HS-27A (cell line): ENCODE data around the gene GNA12.
"Not testable (repeated sequence)": the region's sequence is repeated elsewhere in the genome, so short reads cannot be mapped to it uniquely, and the experiment has no call there.

Experiments
- DNase-seq: peaks from one replicate; pipeline ENCODE4 v3.0.0-alpha.2; 2012; ENCODE audit warnings: low read depth, missing footprints

GNA12 gene

DNA sequence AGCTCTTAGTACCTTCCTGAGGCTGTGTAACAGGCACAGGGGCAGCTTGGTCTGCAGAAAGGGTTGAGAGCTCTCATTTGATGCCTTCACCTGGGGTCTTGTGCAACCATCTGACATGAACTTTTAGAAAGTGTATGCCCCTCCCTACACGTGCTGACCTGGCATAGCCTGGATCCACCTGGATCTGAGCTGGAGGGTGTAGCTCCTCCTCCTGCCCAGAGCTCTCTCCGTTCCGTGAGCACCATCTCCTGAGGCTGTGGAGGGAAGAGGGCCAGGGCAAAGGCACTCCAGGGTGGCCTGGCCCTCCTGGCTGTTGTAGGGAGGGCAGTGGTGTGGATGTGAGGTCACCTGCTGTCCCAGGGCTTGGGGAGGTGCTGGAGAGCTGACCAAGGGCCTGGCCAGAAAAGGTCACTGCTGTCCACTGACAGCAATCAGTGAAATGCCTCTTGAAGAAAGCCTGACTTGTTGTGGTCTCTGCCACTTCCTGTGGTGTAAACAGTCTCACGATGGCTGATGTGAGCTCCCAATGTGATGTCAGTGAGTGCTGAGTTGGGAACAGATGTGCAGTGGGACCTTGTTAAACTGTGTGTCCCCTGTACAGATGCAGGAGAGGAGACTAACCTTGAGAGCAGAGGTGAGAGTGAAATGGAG, 133.1 kb downstream of the GNA12 start:
- no peak for DNase-seq

DNA sequence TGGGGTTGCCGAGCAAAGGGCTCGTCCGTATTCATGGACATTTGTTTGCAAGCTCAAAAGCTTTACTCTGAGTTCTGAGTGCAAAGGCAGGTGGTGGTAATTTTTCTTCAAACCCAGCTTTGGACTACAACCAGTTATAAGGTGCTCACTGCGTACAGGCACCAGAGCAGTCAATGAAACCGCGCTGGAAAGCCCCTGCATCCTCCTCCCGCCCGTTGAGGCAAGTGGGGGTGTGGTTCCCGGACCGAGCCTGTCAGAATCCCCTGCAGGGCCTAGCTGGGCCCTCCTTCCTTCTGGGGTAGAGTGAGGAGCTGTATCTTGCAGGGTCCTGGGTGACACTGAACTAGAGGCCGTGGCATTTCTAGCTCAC, 133.8 kb downstream of the GNA12 start:
- DNase-seq: no peak

DNA sequence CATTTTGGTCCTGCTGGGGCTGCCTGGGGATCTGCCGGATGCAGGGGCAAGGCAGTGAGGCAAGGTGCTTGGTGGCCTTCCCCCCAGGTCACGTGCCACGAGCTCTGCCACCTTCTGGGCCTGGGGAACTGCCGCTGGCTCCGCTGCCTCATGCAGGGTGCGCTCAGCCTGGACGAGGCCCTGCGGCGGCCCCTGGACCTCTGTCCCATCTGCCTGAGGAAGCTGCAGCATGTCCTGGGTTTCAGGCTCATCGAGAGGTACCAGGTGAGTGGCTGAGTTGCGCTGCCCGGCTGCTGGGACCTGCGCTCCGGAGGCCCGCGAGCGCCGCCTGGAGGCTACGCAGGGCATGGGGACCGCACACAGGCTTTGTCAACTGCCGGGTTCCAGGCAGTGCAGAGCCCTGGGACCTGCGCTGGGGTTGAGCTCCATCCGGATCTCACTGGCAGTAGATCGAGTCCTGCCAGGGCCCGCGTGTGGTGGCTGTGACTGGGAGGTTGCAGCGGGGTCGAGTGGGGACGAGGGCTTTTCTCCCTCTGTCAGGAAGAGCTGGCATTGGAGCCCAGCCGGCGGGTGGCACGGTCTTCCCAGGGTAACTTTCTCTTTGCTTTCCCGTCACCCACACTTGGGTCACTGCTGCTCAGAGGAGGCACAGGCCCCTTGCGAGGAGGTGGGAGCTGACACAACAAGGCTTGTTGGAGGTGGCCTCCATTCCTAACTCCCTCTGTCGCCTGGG, 134.4 kb downstream of the GNA12 start:
- no peak for DNase-seq

DNA sequence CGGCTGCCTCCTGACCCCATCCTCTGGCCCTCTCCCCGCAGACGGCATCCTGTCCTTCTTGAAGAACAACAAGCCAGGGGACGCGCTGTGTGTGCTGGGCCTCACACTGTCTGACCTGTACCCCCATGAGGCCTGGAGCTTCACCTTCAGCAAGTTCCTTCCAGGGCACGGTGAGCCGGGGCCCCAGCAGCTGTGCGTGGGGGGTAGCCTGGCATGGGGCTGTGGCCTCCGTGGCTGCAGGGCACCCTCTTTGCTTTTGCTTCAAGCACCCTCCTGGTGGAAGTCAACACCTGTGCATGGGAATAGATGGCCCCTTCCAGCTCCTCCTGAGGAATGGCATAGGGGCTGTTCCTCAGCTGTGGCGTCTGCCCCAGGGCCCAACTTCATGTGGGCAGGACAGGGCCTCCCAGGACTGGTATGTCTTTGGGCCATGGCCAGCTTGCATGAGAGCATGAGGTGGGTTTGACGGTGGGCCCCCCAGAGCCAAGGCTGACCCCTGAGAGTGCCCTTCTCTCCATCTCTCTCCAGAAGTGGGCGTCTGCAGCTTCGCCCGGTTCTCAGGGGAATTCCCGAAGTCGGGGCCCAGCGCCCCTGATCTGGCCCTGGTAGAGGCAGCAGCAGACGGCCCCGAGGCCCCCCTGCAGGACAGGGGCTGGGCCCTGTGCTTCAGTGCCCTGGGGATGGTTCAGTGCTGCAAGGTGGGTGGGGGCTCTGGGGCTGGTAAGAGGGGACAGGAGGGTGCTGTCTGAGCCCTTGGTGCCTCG, 135.4 kb downstream of the GNA12 start:
- no peak for DNase-seq

DNA sequence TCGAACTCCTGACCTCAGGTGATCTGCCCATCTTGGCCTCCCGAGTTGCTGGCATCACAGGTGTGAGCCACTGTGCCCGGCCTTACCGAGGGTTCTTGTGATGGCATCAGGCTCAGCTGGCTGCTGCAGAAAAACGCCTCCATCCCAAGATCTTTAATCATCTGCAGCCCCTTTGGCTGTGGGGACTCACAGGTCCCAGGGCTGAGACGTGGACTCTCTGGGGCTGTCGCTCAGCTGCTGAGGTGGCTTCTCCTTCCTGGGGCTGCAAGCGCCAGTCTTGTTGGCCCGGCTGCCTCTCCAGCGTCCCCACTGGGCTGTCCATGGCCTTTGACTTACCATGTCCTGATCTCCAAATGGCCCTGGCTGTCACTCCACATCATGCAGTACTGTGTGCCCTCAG, 136.1 kb downstream of the GNA12 start:
- DNase-seq: no peak

DNA sequence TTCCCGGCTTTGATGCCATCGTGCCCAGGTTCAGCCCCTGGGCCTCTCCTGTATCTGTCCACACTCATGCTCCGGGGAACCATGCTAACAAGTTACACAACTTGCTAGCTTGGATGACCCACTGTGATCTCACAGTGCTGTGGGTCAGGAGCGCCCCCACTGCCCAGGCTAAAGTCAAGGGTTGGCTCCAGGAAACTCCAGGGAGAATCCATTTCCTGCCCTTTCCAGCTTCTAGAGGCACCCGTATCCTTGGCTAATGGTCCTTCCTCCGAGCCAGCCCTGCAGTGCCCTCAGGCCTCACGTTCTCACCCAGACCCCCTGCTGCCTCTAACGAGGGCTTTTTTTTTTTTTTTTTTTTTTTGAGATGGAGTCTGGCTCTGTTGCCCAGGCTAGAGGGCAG, 136.6 kb downstream of the GNA12 start:
- no peak for DNase-seq

DNA sequence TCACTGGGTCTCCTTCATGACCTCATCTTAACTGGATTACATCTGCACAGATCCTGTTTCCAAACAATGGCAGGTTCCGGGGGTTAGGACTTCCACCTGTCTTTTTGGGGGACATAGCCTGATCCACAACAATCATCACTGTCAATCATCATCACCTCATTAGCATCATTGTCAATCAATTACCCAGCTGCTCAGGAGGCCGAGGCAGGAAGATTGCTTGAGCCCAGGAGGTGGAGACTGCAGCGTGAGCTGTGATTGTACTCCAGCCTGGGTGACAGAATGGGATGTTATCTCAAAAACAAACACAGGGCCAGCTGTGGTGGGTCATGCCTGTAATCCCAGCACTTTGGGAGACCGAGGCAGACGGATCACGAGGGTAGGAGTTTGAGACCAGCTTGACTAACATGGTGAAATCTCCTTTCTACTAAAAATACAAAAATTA, 137.4 kb downstream of the GNA12 start:
- DNase-seq: no peak

DNA sequence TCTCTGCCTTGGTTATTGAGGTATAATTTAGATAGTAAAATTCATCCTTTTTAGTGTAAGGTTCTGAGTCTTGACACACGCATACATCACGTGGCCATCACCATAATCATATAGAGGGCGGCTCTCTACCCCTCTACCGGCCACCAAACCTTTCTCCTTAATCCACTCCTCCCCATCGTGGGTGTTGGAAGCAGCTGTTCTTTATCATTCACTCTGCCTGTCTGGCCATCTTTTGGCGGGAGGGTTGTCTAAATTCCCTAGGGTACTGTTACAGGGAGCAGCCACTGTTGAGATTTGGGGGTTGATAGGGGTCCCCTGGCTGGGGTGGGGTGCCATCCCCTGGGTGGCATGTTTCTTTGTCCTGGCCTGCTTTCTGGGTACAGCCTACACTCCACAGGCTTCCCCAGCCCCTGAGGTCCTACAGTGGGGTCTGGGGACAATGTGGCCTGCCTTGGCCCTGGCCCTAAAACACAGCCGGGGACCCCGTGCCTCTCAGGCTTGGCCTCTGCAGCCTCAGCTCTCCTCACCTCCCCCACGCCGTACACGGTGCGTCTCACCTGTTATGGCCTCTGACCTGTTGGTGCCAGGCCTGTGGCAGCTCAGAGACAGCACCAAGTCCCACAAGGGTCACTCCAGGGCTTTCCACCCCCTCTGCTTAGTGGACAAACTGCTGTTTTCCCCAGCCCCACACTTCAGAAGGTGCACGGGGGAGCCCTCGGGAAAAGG, 138.6 kb downstream of the GNA12 start:
- no peak for DNase-seq

DNA sequence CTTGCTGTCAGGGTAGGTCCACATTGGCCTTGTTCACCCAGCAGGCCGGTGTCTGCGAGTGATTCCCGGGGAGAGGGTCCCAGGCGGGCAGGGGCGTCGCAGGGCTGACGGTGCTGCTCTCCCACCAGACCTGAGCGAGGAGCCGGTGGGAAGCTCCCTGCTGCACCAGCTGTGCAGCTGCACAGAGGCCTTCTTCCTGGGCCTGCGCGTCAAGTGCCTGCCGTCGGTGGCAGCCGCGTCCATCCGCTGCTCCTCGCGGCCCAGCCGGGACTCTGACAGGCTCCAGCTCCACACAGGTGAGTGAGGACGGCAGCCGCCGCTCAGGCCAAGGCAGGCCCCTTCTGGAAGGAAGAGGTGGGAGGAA, 141.5 kb downstream of the GNA12 start:
- DNase-seq: no peak

DNA sequence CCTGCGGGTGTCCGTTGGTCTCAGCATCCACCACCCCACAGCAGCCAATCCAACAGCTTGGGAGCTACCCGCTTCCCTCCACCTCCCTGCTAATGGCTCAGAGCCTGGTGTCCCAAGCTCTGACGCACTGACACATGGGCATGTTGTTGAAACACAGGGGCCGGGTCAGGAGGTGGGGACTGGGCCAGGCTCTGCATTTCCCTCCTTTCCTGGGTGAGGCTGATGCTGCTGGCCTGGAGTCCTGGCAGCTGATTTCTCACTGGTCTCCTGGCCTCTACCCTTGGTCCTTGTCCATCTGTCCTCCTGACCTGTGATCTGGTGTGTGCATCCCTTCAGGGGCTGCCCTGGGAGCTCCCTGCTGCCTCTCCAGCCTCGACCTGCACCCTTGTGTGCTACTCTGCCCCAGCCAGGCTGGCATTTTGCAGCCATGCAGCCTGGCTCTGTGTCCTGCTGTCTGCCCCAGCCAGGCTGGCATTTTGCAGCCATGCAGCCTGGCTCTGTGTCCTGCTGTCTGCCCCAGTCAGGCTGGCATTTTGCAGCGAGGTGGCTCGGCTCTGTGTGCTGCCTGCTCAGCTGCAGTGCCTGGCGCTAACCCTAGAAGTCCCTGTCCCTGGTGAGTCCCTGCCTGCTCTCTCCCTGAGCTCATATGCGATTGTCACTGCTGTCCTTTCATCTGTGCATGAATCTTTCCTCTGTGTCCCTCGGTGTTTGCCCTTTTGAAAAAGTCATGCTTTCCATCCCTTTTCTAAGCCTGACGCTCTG, 142.1 kb downstream of the GNA12 start:
- no peak for DNase-seq

DNA sequence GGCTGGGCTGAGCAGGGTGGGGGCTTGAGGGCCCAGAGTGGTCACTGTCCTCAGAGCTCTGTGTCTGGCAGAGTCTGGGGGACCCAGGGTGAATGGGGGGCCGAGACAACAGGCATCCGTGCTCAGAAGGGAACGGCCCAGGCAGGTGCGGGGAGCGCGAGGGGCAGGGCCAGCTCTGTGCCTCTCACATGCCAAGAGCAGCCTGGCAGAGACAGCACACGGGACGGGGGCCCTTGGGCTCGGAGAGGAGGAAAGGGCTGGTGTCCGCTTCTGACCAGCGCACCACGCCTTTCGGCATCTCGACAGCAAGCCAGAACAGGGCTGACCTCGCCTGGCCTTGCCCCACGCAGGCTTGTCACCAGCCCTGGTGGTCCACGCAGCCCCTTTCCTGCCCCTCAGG, 142.7 kb downstream of the GNA12 start:
- no peak for DNase-seq

DNA sequence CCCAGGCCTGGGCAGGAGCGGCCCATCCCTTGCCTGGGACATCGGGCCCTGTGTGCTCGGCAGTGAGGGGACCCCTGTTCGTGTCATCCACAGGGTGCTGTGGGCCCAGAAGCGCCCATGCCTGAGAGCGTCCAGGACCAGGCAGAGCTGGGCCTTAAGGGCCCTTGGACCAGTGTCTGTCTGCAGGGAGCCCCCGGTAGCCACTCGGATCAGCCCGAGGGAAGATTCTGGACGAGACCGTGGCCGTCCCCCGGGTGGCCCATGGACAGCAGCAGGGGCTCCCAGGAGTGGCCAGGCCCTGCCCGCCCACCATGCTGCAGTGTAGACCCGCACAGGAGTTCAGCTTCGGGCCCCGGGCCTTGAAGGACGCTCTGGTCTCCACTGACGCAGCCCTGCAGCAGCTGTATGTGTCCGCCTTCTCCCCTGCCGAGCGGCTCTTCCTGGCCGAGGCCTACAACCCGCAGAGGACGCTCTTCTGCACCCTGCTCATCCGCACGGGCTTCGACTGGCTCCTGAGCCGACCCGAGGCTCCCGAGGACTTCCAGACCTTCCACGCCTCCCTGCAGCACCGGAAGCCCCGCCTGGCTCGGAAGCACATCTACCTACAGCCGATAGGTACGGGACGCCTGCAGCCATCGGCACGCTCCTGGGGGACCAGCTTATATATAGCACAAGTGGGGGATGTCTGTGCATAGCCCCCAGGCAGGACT, 143.8 kb downstream of the GNA12 start:
- no peak for DNase-seq

DNA sequence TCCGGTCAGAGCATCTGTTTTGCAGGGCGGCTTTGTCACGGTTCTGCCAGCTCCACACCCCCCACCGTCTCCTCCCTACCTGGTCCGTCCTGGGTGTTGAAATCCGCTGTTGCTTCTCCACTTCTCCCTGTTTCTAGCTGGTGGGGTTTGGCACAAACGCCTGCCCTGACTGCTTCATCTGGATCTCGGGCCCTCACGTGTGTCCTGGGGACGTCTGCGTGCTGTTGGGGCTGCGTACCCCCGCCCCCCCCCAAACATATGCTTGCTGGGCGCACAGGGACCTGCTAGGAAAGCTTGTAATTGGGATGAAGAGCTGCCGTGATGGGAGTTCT, 144.9 kb downstream of the GNA12 start:
- DNase-seq: no peak

DNA sequence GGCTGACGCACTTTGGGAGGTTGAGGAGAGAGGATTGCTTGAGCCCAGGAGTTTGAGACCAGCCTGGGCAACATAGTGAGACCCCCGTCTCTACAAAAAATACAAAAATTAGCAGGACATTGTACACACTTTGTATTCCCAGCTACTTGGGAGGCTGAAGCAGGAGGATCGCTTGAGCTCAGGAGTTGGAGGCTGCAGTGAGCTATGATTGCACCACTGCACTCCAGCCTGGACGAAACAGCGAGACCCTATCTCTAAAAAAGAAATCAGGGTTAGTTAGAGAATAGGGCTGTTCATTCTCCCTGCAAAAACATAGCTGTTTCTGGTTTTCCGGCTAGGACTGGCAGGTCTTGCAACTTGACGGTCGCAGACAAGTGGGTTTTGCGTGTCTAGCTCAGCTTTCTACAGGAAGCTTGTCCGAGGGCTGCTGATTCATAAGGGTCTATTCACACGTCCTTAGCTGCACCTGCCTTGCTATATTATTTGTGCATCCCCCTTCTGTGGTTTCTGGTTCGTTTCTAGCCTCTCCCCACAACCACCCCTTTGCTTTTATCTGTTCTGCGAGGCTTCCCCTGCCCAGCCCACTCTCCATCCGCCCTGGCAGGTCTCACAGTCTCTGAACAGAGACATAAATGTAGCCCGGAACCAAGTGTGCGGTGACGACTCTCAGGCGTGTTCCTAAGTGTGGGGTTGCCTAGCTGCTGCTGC, 145.4 kb downstream of the GNA12 start:
- no peak for DNase-seq

DNA sequence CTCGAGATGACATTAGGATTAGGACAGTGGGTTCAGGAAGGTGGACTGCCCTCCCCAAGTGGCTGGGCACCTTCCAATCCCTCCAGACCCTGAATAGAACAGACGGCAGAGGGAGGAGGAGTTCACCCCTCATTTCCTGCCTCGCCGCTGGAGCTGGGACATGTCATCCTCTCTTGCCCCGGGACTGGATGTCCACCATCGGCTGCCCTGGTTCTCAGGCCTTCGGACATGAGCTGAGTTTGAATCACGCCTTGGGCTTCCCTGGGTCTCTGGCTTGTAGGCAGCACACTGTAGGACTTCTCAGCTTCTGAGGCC, 150.0 kb downstream of the GNA12 start:
- DNase-seq: not testable (repeated sequence)

DNA sequence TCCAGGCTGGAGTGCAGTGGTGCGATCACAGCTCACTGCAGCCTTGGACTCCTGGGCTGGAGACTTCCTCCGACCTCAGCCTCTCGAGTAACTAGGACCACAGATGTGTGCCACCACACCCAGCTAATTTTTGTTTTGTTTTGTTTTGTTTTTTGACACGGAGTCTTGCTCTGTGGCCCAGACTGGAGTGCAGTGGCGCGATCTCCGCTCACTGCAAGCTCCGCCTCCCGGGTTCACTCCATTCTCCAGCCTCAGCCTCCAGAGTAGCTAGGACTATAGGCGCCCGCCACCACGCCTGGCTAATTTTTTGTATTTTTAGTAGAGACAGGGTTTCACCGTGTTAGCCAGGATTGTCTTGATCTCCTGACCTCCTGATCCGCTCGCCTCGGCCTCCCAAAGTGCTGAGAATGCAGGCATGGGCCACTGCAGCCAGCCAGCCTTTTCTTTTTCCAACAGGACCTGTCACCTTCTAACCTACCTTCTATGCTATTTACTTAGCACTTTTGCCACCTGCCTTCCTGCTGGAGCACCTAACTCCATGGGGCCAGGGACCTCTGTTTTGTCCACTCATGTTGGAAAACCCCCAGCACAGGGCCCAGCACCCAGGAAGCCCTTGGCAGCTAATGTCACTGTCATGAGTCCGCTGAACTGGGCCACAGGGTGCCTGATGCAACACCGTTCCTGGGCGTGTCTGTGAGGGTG, 150.5 kb downstream of the GNA12 start:
- not testable (repeated sequence) for DNase-seq

DNA sequence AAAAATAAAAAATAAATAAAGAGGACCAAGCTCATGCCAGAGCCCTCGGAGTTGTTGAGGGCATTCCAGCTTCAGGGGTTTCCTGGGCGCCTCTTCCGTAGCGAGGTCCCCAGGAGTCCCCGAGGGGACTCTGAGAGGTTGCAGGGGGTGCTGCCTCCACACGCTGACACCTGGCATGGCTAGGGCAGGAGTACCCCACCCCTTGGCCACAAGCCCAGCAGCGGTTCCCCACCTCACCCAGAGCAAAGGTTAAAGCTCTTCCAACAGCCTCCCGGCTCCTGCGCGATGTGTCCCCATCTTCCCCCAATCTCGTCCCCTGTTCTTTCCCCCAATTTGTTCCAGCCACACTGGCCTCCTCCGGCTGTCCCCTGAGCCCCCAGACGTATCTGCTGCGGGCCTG, 151.6 kb downstream of the GNA12 start:
- DNase-seq: no peak

DNA sequence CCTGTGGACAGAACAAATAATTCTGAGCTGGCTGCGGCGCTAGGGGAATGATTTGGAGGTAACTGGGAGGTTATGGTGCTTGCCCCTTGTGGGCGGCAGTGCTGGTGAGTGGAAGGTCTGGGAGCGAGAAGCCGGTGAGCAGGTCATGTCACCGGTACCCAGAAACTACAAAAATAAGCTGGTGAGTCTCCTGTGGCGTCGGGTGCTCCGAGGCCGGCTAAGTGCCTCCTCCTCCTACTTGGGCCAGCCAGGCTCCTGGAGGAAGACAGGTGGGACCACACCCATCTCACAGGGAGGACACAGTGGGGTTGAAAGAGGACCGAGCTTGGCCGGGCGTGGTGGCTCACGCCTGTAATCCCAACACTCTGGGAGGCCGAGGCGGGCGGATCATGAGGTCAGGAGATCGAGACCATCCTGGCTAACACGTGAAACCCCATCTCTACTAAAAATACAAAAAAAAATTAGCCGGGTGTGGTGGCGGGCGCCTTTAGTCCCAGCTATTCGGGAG, 152.1 kb downstream of the GNA12 start:
- not testable (repeated sequence) for DNase-seq

DNA sequence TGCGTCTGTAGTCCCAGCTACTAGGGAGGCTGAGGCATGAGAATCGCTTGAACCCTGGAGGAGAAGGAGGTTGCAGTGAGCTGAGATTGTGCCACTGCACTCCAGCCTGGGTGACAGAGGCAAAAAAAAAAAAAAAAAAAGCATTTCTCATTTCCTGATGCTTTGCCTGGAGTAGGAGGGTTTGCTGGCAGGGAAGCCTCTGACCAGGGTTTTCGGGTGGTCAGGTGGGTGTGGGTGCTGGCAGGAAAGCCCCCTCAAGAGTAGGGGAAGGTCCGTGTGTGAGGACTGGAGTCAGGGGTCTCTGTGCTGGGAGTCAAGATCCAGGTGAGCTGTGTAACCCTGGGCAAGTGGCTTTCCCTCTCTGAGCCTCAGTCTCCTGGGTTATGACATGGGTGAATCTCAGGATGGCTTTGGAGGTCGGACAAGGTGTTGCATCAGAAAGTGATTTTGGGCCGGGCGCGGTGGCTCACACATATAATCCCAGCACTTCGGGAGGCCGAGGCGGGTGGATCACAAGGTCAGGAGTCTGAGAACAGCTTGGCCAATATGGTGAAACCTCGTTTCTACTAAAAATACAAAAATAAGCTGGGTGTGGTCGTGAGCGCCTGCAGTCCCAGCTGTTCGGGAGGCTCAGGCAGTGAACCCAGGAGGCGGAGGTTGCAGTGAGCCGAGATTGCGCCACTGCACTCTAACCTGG, 152.9 kb downstream of the GNA12 start:
- no peak for DNase-seq
